ENCODE measurements around the gene CFAP221. TPM values are rescaled to one million over a fixed set of nuclear protein-coding genes. Genes with fewer than 3 reads are reported as not detected.

The CFAP221 gene
- total and polyA plus RNA-seq, 2 experiments from 2014 or later: 0.42 to 0.65 TPM

DNA sequence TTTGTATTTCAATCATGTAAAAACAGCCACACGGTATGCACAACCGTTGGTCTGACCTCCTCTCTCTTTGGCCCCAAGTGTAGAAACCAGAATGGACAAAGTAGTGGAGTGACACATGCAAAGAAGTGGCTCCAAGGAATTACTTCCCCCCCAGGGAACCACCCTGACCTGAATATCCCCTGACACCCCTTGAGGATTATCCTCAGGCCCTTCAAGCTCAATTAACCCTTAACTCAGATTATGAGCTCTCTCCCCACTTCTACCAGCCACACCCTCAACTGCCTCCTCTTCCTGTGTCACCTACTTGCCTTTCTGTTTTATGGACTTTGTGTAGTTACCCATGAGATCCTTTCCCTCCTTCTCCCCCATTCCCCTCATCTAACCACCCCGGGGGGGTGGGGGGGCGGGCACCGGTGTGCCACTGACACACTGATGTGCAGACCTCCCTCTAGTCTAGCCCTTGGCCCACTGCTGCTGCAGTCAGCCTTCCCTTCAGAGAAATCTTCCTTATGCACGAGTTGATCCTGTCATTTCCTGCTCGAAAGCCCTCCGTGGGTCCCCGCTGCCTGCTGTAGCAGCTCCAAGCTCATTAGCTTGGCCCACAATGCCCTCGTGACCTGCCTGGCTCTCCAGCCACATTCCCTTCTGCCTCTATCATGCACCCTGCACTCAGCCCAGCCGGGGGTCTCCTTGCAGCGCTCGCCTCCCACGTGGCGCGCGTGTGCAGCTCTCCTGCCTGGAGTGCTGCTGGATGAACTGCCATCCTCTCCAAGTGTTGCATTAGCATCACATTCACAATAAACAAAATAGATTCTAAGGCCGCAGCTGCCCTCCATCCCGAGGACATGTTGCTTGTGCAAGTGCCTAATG lies 94.7 kb downstream of the CFAP221 start:
- Histone ChIP-seq H3K36me3 (ENCODE audit: insufficient read depth) (no peaks in the 10 kb centered on the region), H3K27ac (ENCODE audit: low read depth) (no peak overlapping the region), H3K27me3 (ENCODE audit: insufficient read depth) (no peaks in the 10 kb centered on the region), H3F3A (replicated peaks; ENCODE audit: low read depth) (no peaks in the 10 kb centered on the region), H2AFZ (peak overlapping the region; percentile 97), H4K20me1 (replicated peaks; ENCODE audit: insufficient read depth) (no peaks in the 10 kb centered on the region), H3K4me1 (ENCODE audit: insufficient read depth) (peaks cover 17% of the 10 kb centered on the region), H3K4me3 (no peak overlapping the region; the same call in 1 of the 2 replicates), H3K4me2 (peak overlapping the region; percentile 45), H3K9me2 (ENCODE audit: insufficient read depth) (no peaks in the 10 kb centered on the region; the same call in 1 of the 2 replicates), H3K79me2 (replicated peaks; ENCODE audit: insufficient read depth) (no peaks in the 10 kb centered on the region)
- no peak overlapping the region for H3K27ac Mint-ChIP-seq
- no peaks in the 10 kb centered on the region for H3K36me3 Mint-ChIP-seq (ENCODE audit: low read depth)
- TF ChIP-seq CTCF (conservative IDR thresholded peaks at IDR 0.05; ENCODE audit: low read depth in 2 of 2) (no peak), ZNF462 (CRISPR knock-in tag; IDR thresholded peaks at IDR 0.05) (no peak), ZNF331 (CRISPR knock-in tag; IDR thresholded peaks at IDR 0.05; ENCODE audit: low read depth) (no peak), NANOG (IDR thresholded peaks at IDR 0.05; ENCODE audit: borderline replicate concordance) (no peak)
- H3K9me3 Mint-ChIP-seq: peaks cover 2% of the 10 kb centered on the region; the same call in 1 of the 3 replicates
- ATAC-seq (peak; percentile 83), DNase-seq (ENCODE audit: low spot score) (peak; percentile 64)
- H3K4me1 Mint-ChIP-seq: peaks cover 20% of the 10 kb centered on the region
- H3K27me3 Mint-ChIP-seq (ENCODE audit: insufficient read depth, low read depth, poor library complexity): peaks cover 7% of the 10 kb centered on the region
- no peak overlapping the region for H3K4me3 Mint-ChIP-seq

All from GM23338 (cell line).